ENCODE measurements around the gene GPC5.
"Not testable (repeated sequence)": the region's sequence is repeated elsewhere in the genome, so short reads cannot be mapped to it uniquely, and the experiment has no call there.

Gene GPC5

GRCh38 chr13:91774397-91774796 lies 376.0 kb downstream of the GPC5 start:
- DNase-seq (ENCODE audit: low spot score) = no peak

- DNase-seq (ENCODE audit: low spot score) = no peak
These were observed 378.3 kb downstream of the GPC5 start for GRCh38 chr13:91776611-91777193.

GRCh38 chr13:91778123-91778522 lies 379.7 kb downstream of the GPC5 start:
- DNase-seq (ENCODE audit: low spot score) = no peak

GRCh38 chr13:91781982-91782691 lies 383.7 kb downstream of the GPC5 start:
- not testable (repeated sequence) for DNase-seq (ENCODE audit: low spot score)

- no peak for DNase-seq (ENCODE audit: low spot score)
These were observed 387.2 kb downstream of the GPC5 start for GRCh38 chr13:91785431-91786119.

GRCh38 chr13:91792054-91792453 lies 393.6 kb downstream of the GPC5 start:
- DNase-seq (ENCODE audit: low spot score) = no peak

- no peak for DNase-seq (ENCODE audit: low spot score)
These were observed 399.1 kb downstream of the GPC5 start for GRCh38 chr13:91797567-91797966.

GRCh38 chr13:91798338-91798737 lies 399.9 kb downstream of the GPC5 start:
- not testable (repeated sequence) for DNase-seq (ENCODE audit: low spot score)

GRCh38 chr13:91801772-91802171 lies 403.4 kb downstream of the GPC5 start:
- DNase-seq (ENCODE audit: low spot score) = not testable (repeated sequence)

- DNase-seq (ENCODE audit: low spot score) = no peak
These were observed 404.5 kb downstream of the GPC5 start for GRCh38 chr13:91802957-91803356.

GRCh38 chr13:91804724-91805123 lies 406.3 kb downstream of the GPC5 start:
- DNase-seq (ENCODE audit: low spot score) = no peak

GRCh38 chr13:91805605-91806004 lies 407.2 kb downstream of the GPC5 start:
- no peak for DNase-seq (ENCODE audit: low spot score)

GRCh38 chr13:91809161-91809560 lies 410.7 kb downstream of the GPC5 start:
- no peak for DNase-seq (ENCODE audit: low spot score)

GRCh38 chr13:91813253-91813652 lies 414.8 kb downstream of the GPC5 start:
- DNase-seq (ENCODE audit: low spot score) = no peak

GRCh38 chr13:91816263-91816807 lies 417.9 kb downstream of the GPC5 start:
- no peak for DNase-seq (ENCODE audit: low spot score)

- peak; percentile 38 for DNase-seq (ENCODE audit: low spot score)
These were observed 418.8 kb downstream of the GPC5 start for GRCh38 chr13:91817250-91817649.

GRCh38 chr13:91824416-91824815 lies 426.0 kb downstream of the GPC5 start:
- no peak for DNase-seq (ENCODE audit: low spot score)

GRCh38 chr13:91825516-91825915 lies 427.1 kb downstream of the GPC5 start:
- DNase-seq (ENCODE audit: low spot score) = no peak

- no peak for DNase-seq (ENCODE audit: low spot score)
These were observed 438.1 kb downstream of the GPC5 start for GRCh38 chr13:91836553-91836952.

- DNase-seq (ENCODE audit: low spot score) = no peak
These were observed 447.2 kb downstream of the GPC5 start for GRCh38 chr13:91845612-91846011.

- DNase-seq (ENCODE audit: low spot score) = no peak
These were observed 465.3 kb downstream of the GPC5 start for GRCh38 chr13:91863699-91864098.

- DNase-seq (ENCODE audit: low spot score) = no peak
These were observed 469.9 kb downstream of the GPC5 start for GRCh38 chr13:91868351-91868750.

GRCh38 chr13:91878491-91878890 lies 480.1 kb downstream of the GPC5 start:
- DNase-seq (ENCODE audit: low spot score) = no peak

All from kidney tubule cell (primary cell).